ENCODE results near the gene TAC4. TPM values are rescaled to one million over a fixed set of nuclear protein-coding genes. Genes with fewer than 3 reads are reported as not detected.

Gene TAC4
- polyA plus RNA-seq, 1 experiment, result not detected

- no peak for DNase-seq (ENCODE audit: low read depth)
- Histone ChIP-seq H3K27me3 (ENCODE audit: control insufficient read depth, insufficient read depth, low read length) (no peaks in the 10 kb centered on the region), H3K36me3 (ENCODE audit: control insufficient read depth, insufficient read depth, low read length) (peaks cover 8% of the 10 kb centered on the region), H3K4me3 (ENCODE audit: low read depth, low read length) (no peak overlapping the region)
- CTCF ChIA-PET, result no interaction called here
- no peak for TF ChIP-seq CTCF (IDR thresholded peaks at IDR 0.05; ENCODE audit: insufficient read depth, low read depth, low read length)
- POLR2A ChIA-PET, result no interaction called here
These were observed 22.2 kb downstream of the TAC4 start for GRCh38 chr17:49825645-49826044.

DNA sequence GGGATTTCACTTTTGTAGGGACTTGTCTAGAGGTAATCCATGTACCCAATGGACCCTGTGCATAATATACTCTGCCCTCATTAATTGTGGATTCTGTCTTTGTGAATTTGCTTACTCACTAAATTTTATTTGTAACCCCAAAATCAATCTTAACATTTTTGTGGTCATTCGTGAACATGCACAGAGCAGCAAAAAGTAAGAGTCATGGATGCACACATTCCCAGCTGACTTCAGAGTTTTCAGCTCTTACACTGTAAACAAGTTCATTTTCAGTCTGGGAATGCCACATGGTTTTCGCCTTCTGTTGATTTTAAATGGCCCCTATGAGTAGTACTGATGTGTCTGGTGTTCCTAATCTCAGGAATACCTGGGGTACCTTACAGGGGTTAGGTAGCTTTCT, 24.3 kb downstream of the TAC4 start:
- TF ChIP-seq CTCF (IDR thresholded peaks at IDR 0.05; ENCODE audit: insufficient read depth, low read depth, low read length), result no peak
- ChIA-PET POLR2A (no interaction called here), CTCF (no interaction called here)
- Histone ChIP-seq H3K36me3 (ENCODE audit: control insufficient read depth, insufficient read depth, low read length) (peaks cover 11% of the 10 kb centered on the region), H3K27me3 (ENCODE audit: control insufficient read depth, insufficient read depth, low read length) (no peaks in the 10 kb centered on the region), H3K4me3 (ENCODE audit: low read depth, low read length) (no peak overlapping the region)
- DNase-seq (ENCODE audit: low read depth), result peak; percentile 18

DNA sequence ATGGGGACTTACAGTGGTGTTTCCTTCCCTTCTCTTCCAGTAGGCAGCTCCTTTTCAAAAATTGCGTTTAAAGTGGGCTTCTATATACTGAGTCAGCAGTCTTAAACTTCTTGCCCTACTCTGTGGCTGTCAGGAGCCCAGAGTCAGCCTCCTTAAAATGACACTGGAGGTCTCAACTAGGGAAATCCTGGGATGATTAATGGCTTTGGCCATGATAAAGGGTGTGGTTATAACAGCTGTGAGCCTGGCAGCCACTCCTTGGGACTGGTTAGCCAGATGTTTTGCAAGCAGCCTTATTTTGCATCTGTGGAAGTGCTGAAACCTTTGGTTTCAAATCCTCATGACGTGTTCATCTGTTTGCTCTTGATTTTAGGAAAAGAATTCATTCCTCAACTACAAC, 25.0 kb downstream of the TAC4 start:
- no peak overlapping the region for H3K4me3 ChIP-seq (ENCODE audit: low read depth, low read length)
- POLR2A ChIA-PET, result no interaction called here
- peaks cover 14% of the 10 kb centered on the region for H3K36me3 ChIP-seq (ENCODE audit: control insufficient read depth, insufficient read depth, low read length)
- CTCF ChIA-PET, result no interaction called here
- TF ChIP-seq CTCF (IDR thresholded peaks at IDR 0.05; ENCODE audit: insufficient read depth, low read depth, low read length), result no peak
- H3K27me3 ChIP-seq (ENCODE audit: control insufficient read depth, insufficient read depth, low read length), result no peaks in the 10 kb centered on the region
- DNase-seq (ENCODE audit: low read depth), result peak; percentile 47

DNA sequence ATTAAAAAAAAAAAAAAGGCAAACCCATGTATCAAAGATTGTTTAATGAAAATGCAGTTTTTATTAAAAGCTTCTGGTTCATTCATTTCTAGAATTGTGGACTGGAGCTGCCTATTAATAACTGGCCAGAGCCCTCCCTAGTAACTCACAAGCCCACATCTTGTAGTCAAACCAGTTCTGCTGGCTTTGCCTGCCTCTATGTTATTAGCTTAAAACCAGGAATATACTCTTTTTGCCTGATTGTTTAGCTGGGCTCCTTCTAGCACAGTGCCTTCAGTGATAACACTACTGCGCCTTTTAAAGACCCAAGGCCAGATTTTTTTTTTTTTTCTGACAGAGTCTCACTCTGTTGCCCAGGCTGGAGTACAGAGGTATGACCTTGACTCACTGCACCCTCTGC, 26.0 kb downstream of the TAC4 start:
- H3K27me3 ChIP-seq (ENCODE audit: control insufficient read depth, insufficient read depth, low read length), result no peaks in the 10 kb centered on the region
- POLR2A ChIA-PET, result no interaction called here
- CTCF ChIA-PET, result interaction anchor here (0.6 kb wide), 1 partner anchor 47 kb away, joined by 4 read pairs; no protein-coding TSS in a partner anchor
- no peak overlapping the region for H3K4me3 ChIP-seq (ENCODE audit: low read depth, low read length)
- H3K36me3 ChIP-seq (ENCODE audit: control insufficient read depth, insufficient read depth, low read length), result peaks cover 14% of the 10 kb centered on the region
- no peak for TF ChIP-seq CTCF (IDR thresholded peaks at IDR 0.05; ENCODE audit: insufficient read depth, low read depth, low read length)
- no peak for DNase-seq (ENCODE audit: low read depth)

- no peak for DNase-seq (ENCODE audit: low read depth)
- ChIA-PET CTCF (no interaction called here), POLR2A (no interaction called here)
- TF ChIP-seq CTCF (IDR thresholded peaks at IDR 0.05; ENCODE audit: insufficient read depth, low read depth, low read length), result no peak
- no peaks in the 10 kb centered on the region for H3K27me3 ChIP-seq (ENCODE audit: control insufficient read depth, insufficient read depth, low read length)
- peaks cover 12% of the 10 kb centered on the region for H3K36me3 ChIP-seq (ENCODE audit: control insufficient read depth, insufficient read depth, low read length)
- H3K4me3 ChIP-seq (ENCODE audit: low read depth, low read length), result no peak overlapping the region
These were observed 26.4 kb downstream of the TAC4 start for GRCh38 chr17:49821466-49821865.
